Tibial nerve (tissue), 4 donors: ENCODE data around the gene LOXHD1.

ENCODE experiments used
- CTCF ChIP-seq, 5 experiments: fragments of 200-600 bp in 3 of 5; fragments of 450-650 bp in 2 of 5; sonication (generic) in 3 of 5; IDR thresholded peaks; one replicate each; pipeline ENCODE4 v1.5.1; 2016 to 2019; ENCODE audit warnings: antibody characterized with exemption in 5 of 5, mild to moderate bottlenecking in 3 of 5, moderate library complexity in 2 of 5
- EP300 ChIP-seq, 2 donors: sonication (generic); formaldehyde crosslinking; IDR thresholded peaks; one replicate each; pipeline ENCODE4 v1.6.1; 2017; ENCODE audit warnings: antibody characterized with exemption in 2 of 2, mild to moderate bottlenecking in 1 of 2

- TF ChIP-seq EP300 (IDR thresholded peaks at IDR 0.05) (no peak), CTCF (IDR thresholded peaks at IDR 0.05) (no peak)
Observed at GRCh38 chr18:46688853-46689525, 32.0 kb upstream of the LOXHD1 start.
